HG02610 (cell line): ENCODE measurements around the gene TBATA.
"Not testable (repeated sequence)": the region's sequence is repeated elsewhere in the genome, so short reads cannot be mapped to it uniquely, and the experiment has no call there.

Experiments used
- ATAC-seq: cut with Tn5 transposase; IDR thresholded peaks from one replicate; pipeline ENCODE4 v1.9.1; 2021; ENCODE audit warnings: mild to moderate bottlenecking, moderate library complexity; ENCODE audit not compliant: unreplicated experiment

The TBATA gene

GRCh38 chr10:70779511-70780369 is 5.4 kb downstream of the TBATA start:
- ATAC-seq, result no peak

- ATAC-seq, result no peak
Observed at GRCh38 chr10:70779088-70779487, 6.1 kb downstream of the TBATA start.

GRCh38 chr10:70778267-70778924 is 6.8 kb downstream of the TBATA start:
- no peak for ATAC-seq

- ATAC-seq, result no peak
Observed at GRCh38 chr10:70777063-70777875, 7.9 kb downstream of the TBATA start.

- no peak for ATAC-seq
Observed at GRCh38 chr10:70776455-70777005, 8.6 kb downstream of the TBATA start.

GRCh38 chr10:70775679-70776454 is 9.3 kb downstream of the TBATA start:
- no peak for ATAC-seq

- no peak for ATAC-seq
Observed at GRCh38 chr10:70774810-70775678, 10.1 kb downstream of the TBATA start.

- ATAC-seq, result no peak
Observed at GRCh38 chr10:70773965-70774809, 11.0 kb downstream of the TBATA start.

- no peak for ATAC-seq
Observed at GRCh38 chr10:70773461-70773860, 11.7 kb downstream of the TBATA start.

- no peak for ATAC-seq
Observed at GRCh38 chr10:70772627-70773026, 12.6 kb downstream of the TBATA start.

GRCh38 chr10:70771311-70772194 is 13.6 kb downstream of the TBATA start:
- no peak for ATAC-seq

- not testable (repeated sequence) for ATAC-seq
Observed at GRCh38 chr10:70770516-70770915, 14.7 kb downstream of the TBATA start.

GRCh38 chr10:70770001-70770400 is 15.2 kb downstream of the TBATA start:
- no peak for ATAC-seq

- no peak for ATAC-seq
Observed at GRCh38 chr10:70769121-70769520, 16.1 kb downstream of the TBATA start.

- not testable (repeated sequence) for ATAC-seq
Observed at GRCh38 chr10:70768026-70768685, 17.0 kb downstream of the TBATA start.

GRCh38 chr10:70765794-70766594 is 19.2 kb downstream of the TBATA start:
- ATAC-seq, result no peak
